CD4-positive, alpha-beta memory T cell (primary cell): ENCODE data around the gene HPN. TPM values are rescaled to one million over a fixed set of nuclear protein-coding genes. Genes with fewer than 3 reads are reported as not detected.

Experiments used
- CTCF ChIA-PET: fragments of 350-600 bp; sonication (Branson Sonifier 250); formaldehyde crosslinking; loops from one replicate; lab custom pipeline; 2021; ENCODE audit warnings: inconsistent platforms; ENCODE audit not compliant: partially characterized antibody; lab: Charles Lee
- POLR2A ChIA-PET: fragments of 350-600 bp; sonication (Branson Sonifier 250); formaldehyde crosslinking; loops from one replicate; lab custom pipeline; 2021; ENCODE audit not compliant: partially characterized antibody; lab: Charles Lee
- DNase-seq, 5 donors: peaks; one replicate each; pipeline versions ENCODE4 v3.0.0 to v3.0.0-alpha.2; 2020 to 2022; ENCODE audit warnings: mixed read lengths in 1 of 5
- H3K27ac ChIP-seq: one replicate; pipeline ENCODE4 v1.7.0; 2013; ENCODE audit warnings: low read depth, low read length
- H3K27me3 ChIP-seq: 2 replicates; pipeline ENCODE4 v1.7.0; 2013; ENCODE audit warnings: mild to moderate bottlenecking, low read length, moderate library complexity; ENCODE audit not compliant: insufficient read depth
- H3K36me3 ChIP-seq: 2 replicates; pipeline ENCODE4 v1.7.0; 2013; ENCODE audit warnings: mild to moderate bottlenecking, low read length, moderate library complexity; ENCODE audit not compliant: insufficient read depth
- H3K4me1 ChIP-seq: 2 replicates; pipeline ENCODE4 v1.7.0; 2013; ENCODE audit warnings: mild to moderate bottlenecking, low read length, moderate library complexity; ENCODE audit not compliant: insufficient read depth
- H3K4me3 ChIP-seq, 2 donors: one replicate each; pipeline ENCODE4 v1.7.0; 2013; ENCODE audit warnings: low read length in 2 of 2, mild to moderate bottlenecking in 1 of 2
- H3K9me3 ChIP-seq, 2 donors: one replicate each; pipeline ENCODE4 v1.7.0; 2013; ENCODE audit warnings: low read length in 2 of 2, control low read depth in 1 of 2; ENCODE audit not compliant: control insufficient read depth in 1 of 2
- H3K27ac Mint-ChIP-seq, 7 donors: one replicate each; pipeline ENCODE4 v1.8.0; 2020 to 2021; ENCODE audit warnings: mixed read lengths in 7 of 7, mild to moderate bottlenecking in 6 of 7, inconsistent platforms in 3 of 7, moderate library complexity in 3 of 7
- H3K27me3 Mint-ChIP-seq, 2 donors: one replicate each; pipeline ENCODE4 v1.8.0; 2020 to 2021; ENCODE audit warnings: mixed read lengths in 2 of 2
- H3K36me3 Mint-ChIP-seq, 2 donors: one replicate each; pipeline ENCODE4 v1.8.0; 2020 to 2021; ENCODE audit warnings: mixed read lengths in 2 of 2, inconsistent platforms in 1 of 2, mild to moderate bottlenecking in 1 of 2
- H3K4me1 Mint-ChIP-seq, 4 donors: one replicate each; pipeline ENCODE4 v1.8.0; 2020 to 2021; ENCODE audit warnings: mixed read lengths in 4 of 4, mild to moderate bottlenecking in 1 of 4
- H3K4me3 Mint-ChIP-seq, 8 donors: one replicate each; pipeline ENCODE4 v1.8.0; 2020 to 2021; ENCODE audit warnings: mixed read lengths in 8 of 8, mild to moderate bottlenecking in 7 of 8, moderate library complexity in 6 of 8, inconsistent platforms in 3 of 8
- H3K9me3 Mint-ChIP-seq, 8 donors: one replicate each; pipeline ENCODE4 v1.8.0; 2020 to 2021; ENCODE audit warnings: mixed read lengths in 8 of 8, mild to moderate bottlenecking in 5 of 8, inconsistent platforms in 3 of 8, moderate library complexity in 1 of 8
- intact Hi-C: fragments of 100-400 bp; cut with micrococcal nuclease; formaldehyde crosslinking; loops from one replicate; pipeline ENCODE4 v1.15.1; 2023
- polyA plus RNA-seq, 2 donors: library from polyadenylated mRNA; unstranded; fragments of 300-500 nt; fragmentation: Illumina TruSeq; gene quantifications; one replicate each; pipeline ENCODE4 v1.2.3, GENCODE V29; 2021
- total RNA-seq, 2 experiments: library from RNA; stranded (reverse); gene quantifications; one replicate each; pipeline ENCODE4 v1.2.3, GENCODE V29; 2021

HPN gene
- total and polyA plus RNA-seq, 4 experiments from 2014 or later, result 0.15 to 0.57 TPM; not detected in 2

DNA sequence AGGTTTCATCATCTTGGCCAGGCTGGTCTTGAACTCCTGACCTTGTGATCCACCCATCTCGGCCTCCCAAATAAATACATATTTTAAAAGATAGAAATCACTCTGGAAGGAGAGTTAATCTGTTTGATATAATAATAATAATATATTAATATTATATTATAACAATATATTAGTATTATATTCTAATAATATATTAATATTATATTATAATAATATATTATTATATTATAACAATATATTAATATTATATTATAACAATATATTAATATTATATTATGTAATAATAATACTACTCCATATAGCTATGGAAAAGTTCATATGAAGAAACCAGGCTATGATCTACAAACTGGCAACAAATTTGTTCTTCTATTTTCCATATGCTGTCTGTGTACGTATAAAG, 16.8 kb downstream of the HPN start:
- intact Hi-C loops, result no loop called here
- ChIA-PET CTCF (interaction anchor here (1.1 to 5.6 kb wide), 2 partner anchors 9 to 14 kb away, joined by 8 to 32 read pairs; no protein-coding TSS in a partner anchor), POLR2A (no interaction called here)
- H3K27ac Mint-ChIP-seq, result no peak overlapping the region
- H3K4me3 ChIP-seq, result no peak overlapping the region
- H3K4me1 Mint-ChIP-seq, result no peaks in the 10 kb centered on the region
- DNase-seq, result no peak
- H3K9me3 ChIP-seq, result no peaks in the 10 kb centered on the region
- H3K4me1 ChIP-seq, result no peaks in the 10 kb centered on the region
- no peak overlapping the region for H3K4me3 Mint-ChIP-seq
- H3K36me3 Mint-ChIP-seq, result no peaks in the 10 kb centered on the region
- H3K27ac ChIP-seq, result no peak overlapping the region
- H3K9me3 Mint-ChIP-seq, result no peaks in the 10 kb centered on the region
- H3K36me3 ChIP-seq, result no peaks in the 10 kb centered on the region
- H3K27me3 Mint-ChIP-seq, result peaks cover 2 to 3% of the 10 kb centered on the region in 2 donors
- no peaks in the 10 kb centered on the region for H3K27me3 ChIP-seq

DNA sequence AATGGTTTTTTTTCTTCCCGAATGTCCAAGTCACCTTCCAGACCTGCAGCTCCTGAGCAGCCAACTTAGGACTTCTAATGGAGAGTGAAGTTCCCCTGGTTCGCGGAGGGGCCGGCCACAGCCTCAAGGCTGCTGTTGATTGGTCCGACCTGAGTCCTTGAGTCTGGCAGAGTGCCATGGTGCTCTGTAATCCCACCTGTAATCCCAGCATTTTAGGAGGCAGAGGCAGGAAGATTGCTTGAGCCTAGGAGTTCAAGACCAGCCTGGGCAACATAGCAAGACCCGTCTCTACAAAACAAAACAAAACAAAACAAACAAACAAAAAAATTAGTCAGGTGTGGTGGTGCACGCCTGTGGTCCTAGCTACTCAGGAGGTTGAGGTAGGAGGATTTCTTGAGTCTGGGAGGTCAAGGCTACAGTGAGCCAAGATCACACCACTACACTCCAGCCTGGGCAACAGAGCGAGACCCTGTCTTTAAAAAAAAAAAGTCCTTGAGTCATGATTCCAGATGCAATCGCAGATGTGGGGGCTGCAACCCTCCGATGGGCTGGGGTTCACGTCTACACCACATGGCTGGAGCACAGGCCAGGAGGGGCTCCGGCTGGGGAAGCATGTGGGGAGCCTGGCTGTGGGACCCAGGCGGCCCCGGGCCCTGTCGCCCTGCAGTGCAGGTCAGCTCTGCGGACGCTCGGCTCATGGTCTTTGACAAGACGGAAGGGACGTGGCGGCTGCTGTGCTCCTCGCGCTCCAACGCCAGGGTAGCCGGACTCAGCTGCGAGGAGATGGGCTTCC, 17.7 kb downstream of the HPN start:
- DNase-seq, result no peak
- Histone ChIP-seq H3K36me3 (no peaks in the 10 kb centered on the region), H3K27ac (no peak overlapping the region), H3K9me3 (no peaks in the 10 kb centered on the region), H3K27me3 (no peaks in the 10 kb centered on the region), H3K4me1 (no peaks in the 10 kb centered on the region), H3K4me3 (no peak overlapping the region)
- intact Hi-C loops, result no loop called here
- ChIA-PET POLR2A (no interaction called here), CTCF (interaction anchor here (1.1 to 5.6 kb wide), 2 partner anchors 8 to 15 kb away, joined by 8 to 32 read pairs; no protein-coding TSS in a partner anchor)
- H3K4me3 Mint-ChIP-seq, result no peak overlapping the region
- H3K36me3 Mint-ChIP-seq, result no peaks in the 10 kb centered on the region
- H3K9me3 Mint-ChIP-seq, result no peaks in the 10 kb centered on the region
- no peaks in the 10 kb centered on the region for H3K4me1 Mint-ChIP-seq
- H3K27ac Mint-ChIP-seq, result peak overlapping the region in 1 of 7 donors; percentile 18
- H3K27me3 Mint-ChIP-seq, result peaks cover 2 to 3% of the 10 kb centered on the region in 2 donors

DNA sequence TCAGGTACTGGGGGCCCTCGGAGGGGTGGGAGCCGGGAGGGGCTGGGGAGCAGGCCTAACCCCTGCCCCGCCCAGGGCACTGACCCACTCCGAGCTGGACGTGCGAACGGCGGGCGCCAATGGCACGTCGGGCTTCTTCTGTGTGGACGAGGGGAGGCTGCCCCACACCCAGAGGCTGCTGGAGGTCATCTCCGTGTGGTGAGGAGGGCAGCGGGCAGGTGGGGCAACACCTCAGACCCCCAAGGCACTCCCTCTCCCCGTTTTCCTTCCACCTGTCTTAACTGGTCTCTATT, 18.2 kb downstream of the HPN start:
- no peaks in the 10 kb centered on the region for H3K9me3 ChIP-seq
- intact Hi-C loops, result no loop called here
- peaks cover 2 to 3% of the 10 kb centered on the region in 2 donors for H3K27me3 Mint-ChIP-seq
- H3K4me3 ChIP-seq, result no peak overlapping the region
- no peak overlapping the region for H3K27ac ChIP-seq
- H3K36me3 Mint-ChIP-seq, result no peaks in the 10 kb centered on the region
- no peak for DNase-seq
- H3K36me3 ChIP-seq, result no peaks in the 10 kb centered on the region
- H3K27ac Mint-ChIP-seq, result peak overlapping the region in 1 of 7 donors; percentile 18
- POLR2A ChIA-PET, result no interaction called here
- no peaks in the 10 kb centered on the region for H3K9me3 Mint-ChIP-seq
- CTCF ChIA-PET, result no interaction called here
- H3K4me1 ChIP-seq, result no peaks in the 10 kb centered on the region
- H3K4me1 Mint-ChIP-seq, result no peaks in the 10 kb centered on the region
- H3K27me3 ChIP-seq, result no peaks in the 10 kb centered on the region
- no peak overlapping the region for H3K4me3 Mint-ChIP-seq

DNA sequence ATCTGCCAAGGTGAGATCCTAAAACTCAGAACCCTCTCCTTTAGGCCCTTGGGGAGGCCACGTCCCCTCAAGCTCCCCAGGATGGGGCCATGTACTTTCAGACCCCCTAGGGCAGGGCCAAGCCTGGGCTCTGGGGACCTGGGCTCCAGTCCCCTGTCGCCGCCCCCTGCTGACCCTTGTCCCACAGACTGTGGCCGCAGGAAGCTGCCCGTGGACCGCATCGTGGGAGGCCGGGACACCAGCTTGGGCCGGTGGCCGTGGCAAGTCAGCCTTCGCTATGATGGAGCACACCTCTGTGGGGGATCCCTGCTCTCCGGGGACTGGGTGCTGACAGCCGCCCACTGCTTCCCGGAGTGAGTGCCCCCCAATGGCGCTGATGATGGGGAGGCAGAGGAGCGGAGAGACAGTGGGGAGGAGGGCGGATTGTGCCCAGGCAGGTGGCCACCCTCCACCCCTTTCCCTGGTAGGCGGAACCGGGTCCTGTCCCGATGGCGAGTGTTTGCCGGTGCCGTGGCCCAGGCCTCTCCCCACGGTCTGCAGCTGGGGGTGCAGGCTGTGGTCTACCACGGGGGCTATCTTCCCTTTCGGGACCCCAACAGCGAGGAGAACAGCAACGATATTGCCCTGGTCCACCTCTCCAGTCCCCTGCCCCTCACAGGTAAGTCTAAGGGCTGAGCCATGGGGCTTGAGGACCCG, 18.8 kb downstream of the HPN start:
- Mint-ChIP-seq H3K9me3 (no peaks in the 10 kb centered on the region), H3K4me3 (no peak overlapping the region), H3K4me1 (no peaks in the 10 kb centered on the region), H3K27me3 (peaks cover 2 to 3% of the 10 kb centered on the region in 2 donors), H3K27ac (no peak overlapping the region), H3K36me3 (no peaks in the 10 kb centered on the region)
- no peaks in the 10 kb centered on the region for H3K27me3 ChIP-seq
- H3K9me3 ChIP-seq, result no peaks in the 10 kb centered on the region
- H3K27ac ChIP-seq, result no peak overlapping the region
- POLR2A ChIA-PET, result no interaction called here
- CTCF ChIA-PET, result no interaction called here
- H3K4me1 ChIP-seq, result no peaks in the 10 kb centered on the region
- H3K36me3 ChIP-seq, result no peaks in the 10 kb centered on the region
- intact Hi-C loops, result no loop called here
- DNase-seq, result no peak
- H3K4me3 ChIP-seq, result no peak overlapping the region

DNA sequence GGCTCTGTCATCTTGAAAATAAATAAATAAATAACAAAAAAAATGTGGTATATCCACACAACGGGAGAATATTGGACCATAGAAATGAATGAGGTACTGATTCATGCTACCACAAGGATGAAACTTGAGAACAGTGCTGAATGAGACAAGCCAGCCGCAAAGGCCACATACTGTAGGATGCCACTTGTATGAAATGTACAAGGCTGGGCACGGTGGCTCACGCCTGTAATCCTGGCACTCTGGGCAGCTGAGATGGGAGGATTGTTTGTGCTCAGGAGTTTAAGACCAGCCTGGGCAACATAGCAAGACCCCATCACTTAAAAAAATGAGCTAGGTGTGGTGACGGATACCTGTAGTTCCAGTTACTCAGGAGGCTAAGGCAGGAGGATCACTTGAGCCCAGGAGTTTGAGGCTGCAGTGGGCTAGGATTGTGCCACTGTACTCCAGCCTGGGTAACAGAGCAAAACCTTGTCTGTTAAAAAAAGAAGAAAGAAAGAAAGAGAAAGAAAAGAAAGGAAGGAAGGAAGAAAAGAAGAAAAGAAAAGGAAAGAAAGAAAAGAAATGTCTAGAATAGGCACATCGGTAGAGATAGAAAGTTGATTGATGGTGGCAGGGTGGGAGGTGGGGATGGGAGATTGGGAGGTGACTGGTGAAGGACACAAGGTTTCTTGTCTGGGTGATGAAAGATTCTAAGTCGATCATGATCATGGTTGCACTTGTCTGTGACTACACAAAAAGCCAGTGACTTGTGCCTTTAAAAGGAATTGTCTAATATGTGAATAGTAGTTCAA, 20.3 kb downstream of the HPN start:
- no peaks in the 10 kb centered on the region for H3K27me3 ChIP-seq
- H3K4me1 Mint-ChIP-seq, result peaks cover 0 to 4% (median 3%) of the 10 kb centered on the region in 4 donors
- ChIA-PET POLR2A (no interaction called here), CTCF (no interaction called here)
- H3K36me3 ChIP-seq, result no peaks in the 10 kb centered on the region
- no peak overlapping the region for H3K27ac ChIP-seq
- H3K4me1 ChIP-seq, result no peaks in the 10 kb centered on the region
- H3K27ac Mint-ChIP-seq, result peak overlapping the region in 2 of 7 donors; percentile 19 to 84
- no peak overlapping the region for H3K4me3 ChIP-seq
- no peaks in the 10 kb centered on the region for H3K27me3 Mint-ChIP-seq
- DNase-seq, result no peak
- no peak overlapping the region for H3K4me3 Mint-ChIP-seq
- no peaks in the 10 kb centered on the region for H3K9me3 Mint-ChIP-seq
- intact Hi-C loops, result no loop called here
- no peaks in the 10 kb centered on the region for H3K9me3 ChIP-seq
- H3K36me3 Mint-ChIP-seq, result no peaks in the 10 kb centered on the region

DNA sequence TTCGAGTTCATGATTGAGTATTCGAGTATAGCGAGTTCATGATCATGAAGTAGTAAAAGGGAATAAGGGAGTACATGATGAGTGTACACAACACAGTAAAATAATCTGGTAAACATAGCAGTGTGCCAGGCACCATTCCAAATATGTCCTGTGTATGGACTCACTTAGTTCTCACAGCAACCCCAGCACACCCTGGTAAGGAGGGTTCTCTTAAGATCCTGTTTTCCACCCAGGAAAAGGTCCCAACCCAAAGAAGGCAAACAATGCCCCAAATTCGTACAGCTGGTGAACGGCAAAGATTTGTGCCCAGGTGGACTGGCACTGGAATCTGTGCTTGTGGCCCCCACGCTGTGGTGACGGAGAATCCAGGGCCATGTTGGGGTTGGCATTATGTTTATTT, 21.4 kb downstream of the HPN start:
- Histone ChIP-seq H3K4me1 (peaks cover 6% of the 10 kb centered on the region), H3K4me3 (no peak overlapping the region), H3K27ac (no peak overlapping the region), H3K36me3 (no peaks in the 10 kb centered on the region), H3K9me3 (no peaks in the 10 kb centered on the region), H3K27me3 (no peaks in the 10 kb centered on the region)
- CTCF ChIA-PET, result no interaction called here
- H3K27me3 Mint-ChIP-seq, result peaks cover 1 to 2% of the 10 kb centered on the region in 2 donors
- no peak for DNase-seq
- intact Hi-C loops, result no loop called here
- POLR2A ChIA-PET, result no interaction called here
- no peaks in the 10 kb centered on the region for H3K36me3 Mint-ChIP-seq
- H3K4me3 Mint-ChIP-seq, result no peak overlapping the region
- peaks cover 4 to 10% (median 6%) of the 10 kb centered on the region in 4 donors for H3K4me1 Mint-ChIP-seq
- H3K9me3 Mint-ChIP-seq, result no peaks in the 10 kb centered on the region
- no peak overlapping the region for H3K27ac Mint-ChIP-seq
